Chondrocyte (in vitro differentiated cells): ENCODE results near the gene SIX2. TPM values are rescaled to one million over a fixed set of nuclear protein-coding genes. Genes with fewer than 3 reads are reported as not detected.

Source experiments
- DNase-seq: peaks from one replicate; pipeline ENCODE4 v3.0.0; 2021; ENCODE audit warnings: mixed read lengths, low spot score
- H3K27ac Mint-ChIP-seq: one replicate; pipeline ENCODE4 v1.8.0; 2021; ENCODE audit warnings: mild to moderate bottlenecking, moderate library complexity, mixed read lengths; ENCODE audit not compliant: unreplicated experiment
- H3K27me3 Mint-ChIP-seq: 2 replicates; pipeline ENCODE4 v1.8.0; 2021; ENCODE audit warnings: low read depth, mixed read lengths
- H3K36me3 Mint-ChIP-seq: 2 replicates; pipeline ENCODE4 v1.8.0; 2021; ENCODE audit warnings: low read depth, mixed read lengths
- H3K4me1 Mint-ChIP-seq: 2 replicates; pipeline ENCODE4 v1.8.0; 2021; ENCODE audit warnings: low read depth, mild to moderate bottlenecking, mixed read lengths
- H3K4me3 Mint-ChIP-seq: one replicate; pipeline ENCODE4 v1.8.0; 2021; ENCODE audit warnings: mild to moderate bottlenecking, moderate library complexity, mixed read lengths; ENCODE audit not compliant: unreplicated experiment
- H3K9me3 Mint-ChIP-seq: 2 replicates; pipeline ENCODE4 v1.8.0; 2021; ENCODE audit warnings: low read depth, mixed read lengths
- total RNA-seq: library from RNA; stranded (reverse); gene quantifications from 3 replicates; pipeline ENCODE4 v1.2.1, GENCODE V29; 2021
- TF ChIP-seq, protein P1 (sequence below): fragments of 200-600 bp; sonication (generic); IDR thresholded peaks from 2 replicates; pipeline ENCODE4 v1.5.0; 2021; ENCODE audit warnings: antibody characterized with exemption, mild to moderate bottlenecking, moderate library complexity

The SIX2 gene
- total RNA-seq, 1 donor from 2014 or later: 35.0 TPM

- Mint-ChIP-seq H3K4me1 (peaks cover 15% of the 10 kb centered on the region), H3K4me3 (no peak overlapping the region), H3K27me3 (peaks cover 12% of the 10 kb centered on the region), H3K27ac (no peak overlapping the region), H3K9me3 (no peaks in the 10 kb centered on the region), H3K36me3 (no peaks in the 10 kb centered on the region)
- TF ChIP-seq, protein P1, sequence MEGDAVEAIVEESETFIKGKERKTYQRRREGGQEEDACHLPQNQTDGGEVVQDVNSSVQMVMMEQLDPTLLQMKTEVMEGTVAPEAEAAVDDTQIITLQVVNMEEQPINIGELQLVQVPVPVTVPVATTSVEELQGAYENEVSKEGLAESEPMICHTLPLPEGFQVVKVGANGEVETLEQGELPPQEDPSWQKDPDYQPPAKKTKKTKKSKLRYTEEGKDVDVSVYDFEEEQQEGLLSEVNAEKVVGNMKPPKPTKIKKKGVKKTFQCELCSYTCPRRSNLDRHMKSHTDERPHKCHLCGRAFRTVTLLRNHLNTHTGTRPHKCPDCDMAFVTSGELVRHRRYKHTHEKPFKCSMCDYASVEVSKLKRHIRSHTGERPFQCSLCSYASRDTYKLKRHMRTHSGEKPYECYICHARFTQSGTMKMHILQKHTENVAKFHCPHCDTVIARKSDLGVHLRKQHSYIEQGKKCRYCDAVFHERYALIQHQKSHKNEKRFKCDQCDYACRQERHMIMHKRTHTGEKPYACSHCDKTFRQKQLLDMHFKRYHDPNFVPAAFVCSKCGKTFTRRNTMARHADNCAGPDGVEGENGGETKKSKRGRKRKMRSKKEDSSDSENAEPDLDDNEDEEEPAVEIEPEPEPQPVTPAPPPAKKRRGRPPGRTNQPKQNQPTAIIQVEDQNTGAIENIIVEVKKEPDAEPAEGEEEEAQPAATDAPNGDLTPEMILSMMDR: no peak
- DNase-seq: no peak
These were observed 49.4 kb downstream of the SIX2 start for GRCh38 chr2:44959855-44960254.

DNA sequence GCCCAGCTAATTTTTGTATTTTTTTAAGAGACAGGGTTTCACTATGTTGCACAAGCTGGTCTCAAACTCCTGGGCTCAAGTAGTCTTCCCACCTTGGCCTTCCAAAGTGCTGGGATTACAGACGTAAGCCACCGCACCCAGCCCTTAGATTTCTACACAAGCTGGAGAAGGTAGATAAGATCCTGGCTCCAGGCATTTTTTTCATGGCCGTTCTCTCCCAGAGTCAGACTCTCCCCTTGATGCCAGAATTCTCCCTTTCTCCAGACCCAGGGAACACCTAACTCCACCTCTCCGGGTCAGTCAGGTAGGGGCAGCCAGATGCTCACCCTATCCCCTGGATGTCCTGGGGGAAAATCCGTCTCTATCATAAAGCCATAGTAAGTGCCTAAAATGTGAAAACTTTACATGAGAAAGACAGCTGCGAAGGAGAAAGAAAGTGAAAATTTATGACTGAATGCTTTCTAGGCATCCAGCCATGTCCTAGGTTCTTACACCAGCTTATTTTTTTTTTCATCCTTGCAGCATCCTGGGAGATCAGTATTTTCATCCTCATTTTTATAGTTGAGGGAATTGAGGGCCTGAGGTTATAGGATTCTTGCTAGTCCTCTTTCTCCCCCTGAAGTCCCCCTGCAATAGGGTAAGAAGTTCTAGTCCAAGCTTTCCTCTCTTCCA lies 51.5 kb downstream of the SIX2 start:
- Mint-ChIP-seq H3K27me3 (peaks cover 30% of the 10 kb centered on the region), H3K36me3 (no peaks in the 10 kb centered on the region), H3K27ac (no peak overlapping the region), H3K9me3 (no peaks in the 10 kb centered on the region), H3K4me1 (peaks cover 21% of the 10 kb centered on the region), H3K4me3 (no peak overlapping the region)
- TF ChIP-seq, protein P1: no peak
- DNase-seq: no peak

DNA sequence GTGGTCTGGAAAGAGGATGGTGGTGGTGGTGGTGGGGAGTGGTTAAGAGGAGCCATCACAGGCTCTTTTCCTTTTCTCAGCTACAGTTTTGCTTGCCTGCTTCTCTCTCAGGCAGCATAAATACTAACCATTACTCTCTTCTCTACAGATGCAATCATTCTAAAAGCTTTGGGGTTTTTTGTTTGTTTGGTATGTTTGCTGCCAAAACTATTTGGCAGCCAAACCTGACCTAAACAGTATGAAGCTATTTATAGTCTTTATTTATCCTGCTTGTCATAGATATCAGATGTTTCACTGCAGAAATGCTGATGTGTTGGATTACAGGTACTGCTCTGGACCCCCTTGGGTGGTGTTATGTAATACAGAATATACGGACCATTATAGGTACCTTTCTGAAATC lies 52.4 kb downstream of the SIX2 start:
- H3K4me1 Mint-ChIP-seq: peaks cover 26% of the 10 kb centered on the region
- no peak overlapping the region for H3K4me3 Mint-ChIP-seq
- H3K27ac Mint-ChIP-seq: no peak overlapping the region
- TF ChIP-seq, protein P1: no peak
- DNase-seq: no peak
- H3K9me3 Mint-ChIP-seq: no peaks in the 10 kb centered on the region
- H3K27me3 Mint-ChIP-seq: peaks cover 32% of the 10 kb centered on the region
- H3K36me3 Mint-ChIP-seq: no peaks in the 10 kb centered on the region

DNA sequence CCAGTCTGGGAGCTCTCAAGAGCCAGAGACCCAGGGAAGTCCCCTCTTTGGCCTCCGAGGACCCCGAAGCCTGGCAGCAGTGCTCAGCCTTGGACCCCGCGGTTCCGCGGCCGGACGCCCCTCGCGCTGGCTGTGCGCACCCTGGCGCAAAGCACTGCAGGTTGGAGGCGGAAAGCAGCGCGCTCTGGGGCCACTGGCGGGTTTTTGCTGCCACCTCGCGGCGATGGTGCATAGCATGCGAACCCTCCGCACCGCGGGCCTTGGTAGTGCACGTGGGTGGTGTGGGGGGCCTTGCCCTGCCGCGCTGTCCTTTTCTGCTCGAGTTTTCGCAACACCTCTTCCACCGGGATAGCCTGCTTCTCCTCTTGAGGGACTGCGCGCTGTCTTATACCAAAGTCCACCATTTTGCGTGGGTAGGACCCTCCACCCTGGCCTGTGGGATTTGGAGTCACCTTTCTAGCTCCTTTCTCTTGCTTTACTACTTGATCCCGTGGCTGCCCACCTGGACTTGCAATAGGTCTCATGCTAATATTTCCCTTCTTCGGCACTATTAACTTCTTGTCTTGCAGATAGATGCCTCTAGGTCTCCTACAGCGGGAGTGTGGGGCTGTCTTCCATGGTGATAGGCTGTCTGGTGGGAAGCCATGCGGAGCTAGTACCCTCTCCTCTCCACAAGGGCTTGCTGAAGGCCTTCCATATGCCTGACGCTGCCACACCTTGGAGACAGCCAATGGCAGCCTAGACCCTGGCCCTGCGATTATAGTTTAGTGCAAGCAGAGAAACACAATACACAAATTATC lies 53.5 kb downstream of the SIX2 start:
- no peaks in the 10 kb centered on the region for H3K9me3 Mint-ChIP-seq
- no peak for DNase-seq
- peaks cover 26% of the 10 kb centered on the region for H3K4me1 Mint-ChIP-seq
- H3K27me3 Mint-ChIP-seq: peaks cover 39% of the 10 kb centered on the region
- H3K27ac Mint-ChIP-seq: no peak overlapping the region
- H3K36me3 Mint-ChIP-seq: no peaks in the 10 kb centered on the region
- TF ChIP-seq, protein P1: peak; percentile 97
- peak overlapping the region; percentile 73 for H3K4me3 Mint-ChIP-seq

Other genes starting within 250 kb of the SIX2 start
- gene SIX3, start 67.8 kb downstream of the SIX2 start, total RNA-seq: not detected in 3 replicates